ENCODE data around the gene GALNT10.
A peak's percentile ranks its signal among the peaks of the same experiment; 100 is the strongest.

GALNT10 gene

DNA sequence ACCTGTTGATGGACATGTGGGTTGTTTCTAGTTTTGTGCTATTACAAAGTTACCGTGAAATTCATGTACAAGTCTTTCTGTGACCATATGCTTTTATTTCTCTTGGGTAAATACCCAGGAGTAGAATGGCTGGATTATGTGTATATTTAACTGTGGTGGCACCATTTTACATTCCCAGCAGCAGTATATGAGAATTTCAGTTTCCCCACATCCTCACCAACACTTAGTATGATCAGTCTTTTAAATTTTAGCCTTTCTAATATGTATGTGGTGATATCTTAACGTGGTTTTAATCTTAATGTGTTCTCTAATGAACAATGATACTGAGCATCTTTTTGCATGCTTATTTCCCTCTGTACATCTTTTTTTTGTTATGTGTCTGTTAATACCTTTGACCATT is 36.6 kb downstream of the GALNT10 start:
- TF ChIP-seq, protein P1, sequence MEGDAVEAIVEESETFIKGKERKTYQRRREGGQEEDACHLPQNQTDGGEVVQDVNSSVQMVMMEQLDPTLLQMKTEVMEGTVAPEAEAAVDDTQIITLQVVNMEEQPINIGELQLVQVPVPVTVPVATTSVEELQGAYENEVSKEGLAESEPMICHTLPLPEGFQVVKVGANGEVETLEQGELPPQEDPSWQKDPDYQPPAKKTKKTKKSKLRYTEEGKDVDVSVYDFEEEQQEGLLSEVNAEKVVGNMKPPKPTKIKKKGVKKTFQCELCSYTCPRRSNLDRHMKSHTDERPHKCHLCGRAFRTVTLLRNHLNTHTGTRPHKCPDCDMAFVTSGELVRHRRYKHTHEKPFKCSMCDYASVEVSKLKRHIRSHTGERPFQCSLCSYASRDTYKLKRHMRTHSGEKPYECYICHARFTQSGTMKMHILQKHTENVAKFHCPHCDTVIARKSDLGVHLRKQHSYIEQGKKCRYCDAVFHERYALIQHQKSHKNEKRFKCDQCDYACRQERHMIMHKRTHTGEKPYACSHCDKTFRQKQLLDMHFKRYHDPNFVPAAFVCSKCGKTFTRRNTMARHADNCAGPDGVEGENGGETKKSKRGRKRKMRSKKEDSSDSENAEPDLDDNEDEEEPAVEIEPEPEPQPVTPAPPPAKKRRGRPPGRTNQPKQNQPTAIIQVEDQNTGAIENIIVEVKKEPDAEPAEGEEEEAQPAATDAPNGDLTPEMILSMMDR (IDR thresholded peaks at IDR 0.05; ENCODE audit: extremely low read depth, missing control alignments) = no peak
- no peak for DNase-seq (ENCODE audit: low spot score)

DNA sequence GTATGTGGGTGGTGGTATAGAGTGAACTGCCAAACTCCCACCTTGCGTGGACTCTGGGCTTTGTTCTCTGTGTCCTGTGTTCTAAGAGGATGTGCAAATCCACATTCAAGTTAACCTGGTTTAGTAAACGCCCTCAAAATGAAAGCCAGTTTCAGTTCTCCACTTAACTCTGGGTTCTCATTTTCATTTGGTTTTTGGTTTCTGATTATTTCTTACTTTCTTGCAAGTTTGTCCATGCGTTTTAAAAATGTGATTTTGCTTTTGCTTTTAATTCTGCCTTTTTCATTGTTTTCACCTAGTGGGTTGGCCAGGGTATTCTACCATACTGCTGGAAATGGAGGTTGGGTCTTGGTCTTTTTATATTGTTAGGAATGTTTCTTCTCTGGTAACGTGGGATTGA is 38.2 kb downstream of the GALNT10 start:
- TF ChIP-seq, protein P1 (IDR thresholded peaks at IDR 0.05; ENCODE audit: extremely low read depth, missing control alignments) = no peak
- peak; percentile 49 for DNase-seq (ENCODE audit: low spot score)

GRCh38 chr5:154230526-154230925 is 40.0 kb downstream of the GALNT10 start:
- no peak for DNase-seq (ENCODE audit: low spot score)
- TF ChIP-seq, protein P1 (IDR thresholded peaks at IDR 0.05; ENCODE audit: extremely low read depth, missing control alignments) = no peak

- no peak for DNase-seq (ENCODE audit: low spot score)
- TF ChIP-seq, protein P1 (IDR thresholded peaks at IDR 0.05; ENCODE audit: extremely low read depth, missing control alignments) = no peak
Measured at GRCh38 chr5:154234551-154234950, 44.0 kb downstream of the GALNT10 start.

DNA sequence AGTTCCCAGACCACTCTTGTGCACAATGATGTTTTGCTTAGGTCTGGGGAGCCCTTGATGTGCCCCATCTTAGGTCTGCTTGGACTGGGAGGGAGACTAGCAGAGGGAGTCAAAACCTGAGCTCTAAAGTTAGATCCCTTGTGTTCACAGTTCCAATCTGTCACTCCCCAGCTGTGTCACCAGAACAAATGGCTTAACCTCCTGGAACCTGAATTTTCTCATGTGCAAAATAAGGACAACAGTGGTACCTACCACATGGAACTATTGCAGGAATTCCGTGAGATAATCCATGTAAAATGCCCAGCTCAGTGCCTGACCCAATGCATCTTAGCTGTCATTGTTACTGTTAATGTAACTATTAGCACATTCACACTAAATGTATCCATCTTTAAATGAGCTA is 45.5 kb downstream of the GALNT10 start:
- TF ChIP-seq, protein P1 (IDR thresholded peaks at IDR 0.05; ENCODE audit: extremely low read depth, missing control alignments) = no peak
- no peak for DNase-seq (ENCODE audit: low spot score)

- TF ChIP-seq, protein P1 (IDR thresholded peaks at IDR 0.05; ENCODE audit: extremely low read depth, missing control alignments) = no peak
- DNase-seq (ENCODE audit: low spot score) = peak; percentile 23
Measured at GRCh38 chr5:154236536-154237375, 46.2 kb downstream of the GALNT10 start.

DNA sequence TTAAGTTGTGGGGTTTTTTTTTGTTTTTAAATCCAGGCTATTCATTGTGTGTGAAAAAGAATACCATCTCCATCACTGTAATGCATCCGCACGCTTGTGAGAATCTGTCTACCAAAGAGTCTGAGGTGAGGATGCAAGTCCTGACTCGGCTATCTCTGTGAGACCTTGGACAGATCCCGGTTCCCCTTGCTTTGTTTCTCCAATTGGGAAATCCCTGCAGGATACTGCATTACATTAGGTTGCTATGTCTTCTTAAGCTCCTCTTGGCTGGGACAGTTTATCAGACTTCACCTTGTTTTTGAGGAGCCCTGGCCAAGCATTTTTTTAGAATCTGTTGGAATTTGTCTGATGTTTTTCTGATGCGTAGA is 46.8 kb downstream of the GALNT10 start:
- DNase-seq (ENCODE audit: low spot score) = no peak
- TF ChIP-seq, protein P1 (IDR thresholded peaks at IDR 0.05; ENCODE audit: extremely low read depth, missing control alignments) = no peak

Data from GM20000 (cell line).